Suprapubic skin (tissue), 4 donors: ENCODE measurements around the gene SPIRE2.

Experiments used
- CTCF ChIP-seq, 2 donors: fragments of 200-600 bp in 1 of 2; fragments of 450-650 bp in 1 of 2; sonication (generic) in 1 of 2; IDR thresholded peaks; one replicate each; pipeline ENCODE4 v1.5.1; 2016 to 2019; ENCODE audit warnings: antibody characterized with exemption in 2 of 2, mild to moderate bottlenecking in 1 of 2, moderate library complexity in 1 of 2
- EP300 ChIP-seq: sonication (generic); formaldehyde crosslinking; IDR thresholded peaks from one replicate; pipeline ENCODE4 v1.6.1; 2017; ENCODE audit warnings: antibody characterized with exemption
- POLR2A ChIP-seq, 2 donors: fragments of 450-650 bp; IDR thresholded peaks; one replicate each; pipeline ENCODE4 v1.6.1; 2017; ENCODE audit warnings: antibody characterized with exemption in 2 of 2, mild to moderate bottlenecking in 2 of 2, moderate library complexity in 2 of 2
- POLR2AphosphoS5 ChIP-seq, 3 donors: sonication (generic); formaldehyde crosslinking; IDR thresholded peaks; one replicate each; pipeline ENCODE4 v1.6.1; 2017; ENCODE audit warnings: antibody characterized with exemption in 3 of 3

- no peak for TF ChIP-seq CTCF (IDR thresholded peaks at IDR 0.05)
- no peak for TF ChIP-seq POLR2A (IDR thresholded peaks at IDR 0.05)
- no peak for TF ChIP-seq EP300
- no peak for TF ChIP-seq POLR2AphosphoS5 (IDR thresholded peaks at IDR 0.05)
Observed at GRCh38 chr16:89870440-89870839, 42.2 kb downstream of the SPIRE2 start.
